Erythroblast (primary cell): ENCODE results near the gene ACOT7.

Experiments used
- GATA1 ChIP-seq: IDR thresholded peaks from 2 replicates; pipeline ENCODE4 v1.6.1; 2011; ENCODE audit warnings: low read depth, mild to moderate bottlenecking, control low read depth, low read length, moderate library complexity
- POLR2A ChIP-seq: IDR thresholded peaks from 2 replicates; pipeline ENCODE4 v1.6.1; 2011; ENCODE audit warnings: mild to moderate bottlenecking, low read length

DNA sequence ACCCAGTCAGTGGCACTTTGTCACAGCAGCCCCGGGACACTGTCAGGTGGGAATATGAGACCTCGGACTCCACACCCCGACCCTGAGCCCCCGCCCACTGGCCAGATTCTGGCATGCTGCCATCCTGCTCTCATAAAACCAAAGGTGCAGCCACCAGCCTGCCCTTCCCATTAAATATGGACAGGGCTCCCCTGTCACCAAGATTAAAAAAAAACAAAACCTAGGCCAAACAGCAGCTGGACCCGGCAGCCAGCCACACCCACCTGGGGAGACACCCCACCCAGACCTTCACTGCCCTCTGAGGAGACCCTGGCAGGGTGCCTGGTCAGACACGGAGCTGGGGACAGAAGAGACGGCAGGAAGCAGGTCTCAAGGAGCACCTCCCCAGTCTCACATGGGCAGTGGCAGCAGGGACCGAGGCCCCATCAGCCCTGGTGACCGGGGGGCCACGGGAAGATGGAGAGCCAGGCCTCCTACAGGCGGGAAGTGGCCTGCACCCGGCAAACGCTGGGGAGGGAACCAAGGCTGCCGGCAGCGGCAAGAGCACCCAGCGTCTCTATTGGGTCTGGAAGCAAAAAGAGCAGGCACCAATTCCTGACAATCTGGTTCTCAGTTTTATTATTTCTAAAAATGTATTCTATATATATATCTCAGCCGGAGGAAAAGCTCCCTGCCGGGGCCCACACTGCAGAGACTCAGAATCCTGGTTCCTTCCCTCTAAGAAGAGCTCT lies 61.9 kb downstream of the ACOT7 start:
- no peak for TF ChIP-seq POLR2A
- no peak for TF ChIP-seq GATA1
